K562 (cell line): ENCODE data around the gene BCORL1. TPM values are rescaled to one million over a fixed set of nuclear protein-coding genes. Genes with fewer than 3 reads are reported as not detected.

Experiments
- polyA plus RNA-seq, 8 experiments: library from polyadenylated mRNA; depleted of rRNA in 4 of 8; stranded (reverse) in 5 of 8; unstranded in 3 of 8; fragments of >200 nt; fragmentation: Nextera tagmentation in 2 of 8; fragmentation: Illumina TruSeq in 1 of 8; extraction: Ambion mirVana in 2 of 8; extraction: Trizol in 1 of 8; gene quantifications; 2 replicates each; pipeline versions ENCODE4 v1.2.1 to v1.2.3, GENCODE V29; 2011 to 2014; ENCODE audit warnings: inconsistent platforms in 1 of 8, missing spikeins in 1 of 8
- total RNA-seq, 7 experiments: library from RNA; depleted of rRNA in 6 of 7; stranded (reverse); fragments of >200 nt in 6 of 7; fragmentation: Illumina TruSeq in 2 of 7; extraction: Trizol in 2 of 7; gene quantifications; 2 replicates each; pipeline versions ENCODE4 v1.2.1 to v1.2.3, GENCODE V29; 2011 to 2021; ENCODE audit warnings: low replicate concordance in 1 of 7
- TF ChIP-seq, protein P1 (sequence below): sonication (generic); formaldehyde crosslinking; IDR thresholded peaks from 2 replicates; pipeline ENCODE4 v1.8.0; 2022; ENCODE audit warnings: mild to moderate bottlenecking, missing genetic modification reagents
- TF ChIP-seq, protein P2 (sequence below): fragments of 250-450 bp; sonication (Bioruptor Pico); IDR thresholded peaks from 2 replicates; pipeline ENCODE4 v1.5.0; 2022; ENCODE audit warnings: mild to moderate bottlenecking

BCORL1 gene
- total and polyA plus RNA-seq, 9 of the 15 experiments (the other 6 are each of a cell fraction or from before 2014, with no cell fraction given): 0.48 to 29.6 (median 2.1) TPM

DNA sequence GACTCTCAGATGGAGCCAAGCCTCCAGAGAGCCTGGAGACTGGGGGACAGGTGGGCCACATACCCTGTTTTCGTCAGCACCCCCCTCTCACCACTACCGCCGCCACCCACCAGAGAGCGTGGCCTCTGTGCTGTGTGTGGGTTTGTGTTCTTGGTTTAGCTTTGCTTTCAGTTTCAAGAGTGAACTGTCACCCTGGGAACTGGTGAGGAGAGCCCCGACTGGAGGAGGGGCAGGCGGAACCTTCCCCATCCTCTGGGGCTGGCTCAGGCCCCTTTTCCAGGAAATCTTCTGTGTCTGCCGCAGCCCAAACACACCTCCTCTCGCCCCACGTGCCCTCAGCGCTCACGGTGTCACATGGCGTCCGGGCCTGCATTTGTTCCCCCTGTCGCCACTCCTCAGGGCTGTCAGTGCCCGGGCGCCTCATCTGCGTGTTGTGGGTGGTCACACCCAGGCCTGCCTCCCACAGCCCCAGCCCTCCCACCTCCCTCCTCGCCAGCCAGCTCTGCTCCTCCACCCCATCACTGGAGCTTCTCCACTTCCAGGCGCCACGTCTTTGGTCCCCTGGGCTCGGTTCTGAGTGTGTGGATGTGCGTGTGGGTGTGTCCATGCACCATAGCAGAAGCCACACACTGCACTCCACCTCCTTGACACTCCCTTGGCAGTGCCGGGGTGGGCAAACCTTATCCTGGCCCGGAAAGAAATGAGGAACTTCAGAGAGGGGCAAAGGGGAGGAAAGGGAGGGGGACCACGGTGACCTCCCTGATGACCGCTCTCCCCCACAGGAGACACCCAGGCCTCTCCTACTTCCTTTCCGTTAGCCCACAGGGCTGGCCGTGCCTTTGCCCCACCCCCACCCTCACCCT is 100.0 kb downstream of the BCORL1 start (continued):
- TF ChIP-seq, protein P1, sequence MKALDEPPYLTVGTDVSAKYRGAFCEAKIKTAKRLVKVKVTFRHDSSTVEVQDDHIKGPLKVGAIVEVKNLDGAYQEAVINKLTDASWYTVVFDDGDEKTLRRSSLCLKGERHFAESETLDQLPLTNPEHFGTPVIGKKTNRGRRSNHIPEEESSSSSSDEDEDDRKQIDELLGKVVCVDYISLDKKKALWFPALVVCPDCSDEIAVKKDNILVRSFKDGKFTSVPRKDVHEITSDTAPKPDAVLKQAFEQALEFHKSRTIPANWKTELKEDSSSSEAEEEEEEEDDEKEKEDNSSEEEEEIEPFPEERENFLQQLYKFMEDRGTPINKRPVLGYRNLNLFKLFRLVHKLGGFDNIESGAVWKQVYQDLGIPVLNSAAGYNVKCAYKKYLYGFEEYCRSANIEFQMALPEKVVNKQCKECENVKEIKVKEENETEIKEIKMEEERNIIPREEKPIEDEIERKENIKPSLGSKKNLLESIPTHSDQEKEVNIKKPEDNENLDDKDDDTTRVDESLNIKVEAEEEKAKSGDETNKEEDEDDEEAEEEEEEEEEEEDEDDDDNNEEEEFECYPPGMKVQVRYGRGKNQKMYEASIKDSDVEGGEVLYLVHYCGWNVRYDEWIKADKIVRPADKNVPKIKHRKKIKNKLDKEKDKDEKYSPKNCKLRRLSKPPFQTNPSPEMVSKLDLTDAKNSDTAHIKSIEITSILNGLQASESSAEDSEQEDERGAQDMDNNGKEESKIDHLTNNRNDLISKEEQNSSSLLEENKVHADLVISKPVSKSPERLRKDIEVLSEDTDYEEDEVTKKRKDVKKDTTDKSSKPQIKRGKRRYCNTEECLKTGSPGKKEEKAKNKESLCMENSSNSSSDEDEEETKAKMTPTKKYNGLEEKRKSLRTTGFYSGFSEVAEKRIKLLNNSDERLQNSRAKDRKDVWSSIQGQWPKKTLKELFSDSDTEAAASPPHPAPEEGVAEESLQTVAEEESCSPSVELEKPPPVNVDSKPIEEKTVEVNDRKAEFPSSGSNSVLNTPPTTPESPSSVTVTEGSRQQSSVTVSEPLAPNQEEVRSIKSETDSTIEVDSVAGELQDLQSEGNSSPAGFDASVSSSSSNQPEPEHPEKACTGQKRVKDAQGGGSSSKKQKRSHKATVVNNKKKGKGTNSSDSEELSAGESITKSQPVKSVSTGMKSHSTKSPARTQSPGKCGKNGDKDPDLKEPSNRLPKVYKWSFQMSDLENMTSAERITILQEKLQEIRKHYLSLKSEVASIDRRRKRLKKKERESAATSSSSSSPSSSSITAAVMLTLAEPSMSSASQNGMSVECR (CRISPR knock-in tag): peak; percentile 85
- TF ChIP-seq, protein P2, sequence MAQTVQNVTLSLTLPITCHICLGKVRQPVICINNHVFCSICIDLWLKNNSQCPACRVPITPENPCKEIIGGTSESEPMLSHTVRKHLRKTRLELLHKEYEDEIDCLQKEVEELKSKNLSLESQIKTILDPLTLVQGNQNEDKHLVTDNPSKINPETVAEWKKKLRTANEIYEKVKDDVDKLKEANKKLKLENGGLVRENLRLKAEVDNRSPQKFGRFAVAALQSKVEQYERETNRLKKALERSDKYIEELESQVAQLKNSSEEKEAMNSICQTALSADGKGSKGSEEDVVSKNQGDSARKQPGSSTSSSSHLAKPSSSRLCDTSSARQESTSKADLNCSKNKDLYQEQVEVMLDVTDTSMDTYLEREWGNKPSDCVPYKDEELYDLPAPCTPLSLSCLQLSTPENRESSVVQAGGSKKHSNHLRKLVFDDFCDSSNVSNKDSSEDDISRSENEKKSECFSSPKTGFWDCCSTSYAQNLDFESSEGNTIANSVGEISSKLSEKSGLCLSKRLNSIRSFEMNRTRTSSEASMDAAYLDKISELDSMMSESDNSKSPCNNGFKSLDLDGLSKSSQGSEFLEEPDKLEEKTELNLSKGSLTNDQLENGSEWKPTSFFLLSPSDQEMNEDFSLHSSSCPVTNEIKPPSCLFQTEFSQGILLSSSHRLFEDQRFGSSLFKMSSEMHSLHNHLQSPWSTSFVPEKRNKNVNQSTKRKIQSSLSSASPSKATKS (CRISPR knock-in tag): no peak
